Nephron (organoid): ENCODE measurements around the gene THAP12.

Experiments used
- H3K27ac Mint-ChIP-seq, 3 experiments: 2 replicates each; pipeline ENCODE4 v1.8.0; 2020; ENCODE audit warnings: mixed read lengths in 3 of 3, mild to moderate bottlenecking in 2 of 3, moderate library complexity in 1 of 3
- H3K27me3 Mint-ChIP-seq: 2 replicates; pipeline ENCODE4 v1.8.0; 2021; ENCODE audit warnings: low read depth, mild to moderate bottlenecking, moderate library complexity, mixed read lengths
- H3K36me3 Mint-ChIP-seq: 2 replicates; pipeline ENCODE4 v1.8.0; 2020; ENCODE audit warnings: low read depth, mixed read lengths
- H3K4me1 Mint-ChIP-seq: 2 replicates; pipeline ENCODE4 v1.8.0; 2020; ENCODE audit warnings: mixed read lengths
- H3K4me3 Mint-ChIP-seq, 3 experiments: 2 replicates each; pipeline ENCODE4 v1.8.0; 2020; ENCODE audit warnings: mild to moderate bottlenecking in 3 of 3, mixed read lengths in 3 of 3, moderate library complexity in 2 of 3
- H3K9me3 Mint-ChIP-seq: 2 replicates; pipeline ENCODE4 v1.8.0; 2020; ENCODE audit warnings: mixed read lengths
- CTCF ChIP-seq, 3 experiments: fragments of 200-600 bp; sonication (generic); IDR thresholded peaks; one replicate each; pipeline ENCODE4 v1.5.0; 2021; ENCODE audit warnings: antibody characterized with exemption in 3 of 3; ENCODE audit not compliant: unreplicated experiment in 3 of 3

Gene THAP12

GRCh38 chr11:76380977-76381719, at the start of gene THAP12, which contains the start of gene GVQW3:
Gene THAP12, minus strand, starts transcription at chr11:76381132. Its CDS starts 296 bp downstream, at chr11:76380836.
Gene GVQW3, plus strand, starts transcription at chr11:76381323. Its CDS starts 506 bp downstream, at chr11:76381829.
- peak within 1 kb of the TSS; percentile 94 to 98 (median 94) for H3K4me3 Mint-ChIP-seq
- H3K27ac Mint-ChIP-seq = peak within 1 kb of the TSS; percentile 81 to 95 (median 94)
- H3K9me3 Mint-ChIP-seq = no peaks in the 10 kb centered on the region
- H3K27me3 Mint-ChIP-seq = no peaks in the 10 kb centered on the region
- no peak for TF ChIP-seq CTCF (IDR thresholded peaks at IDR 0.05; ENCODE audit: unreplicated experiment in 3 of 3)
- H3K4me1 Mint-ChIP-seq = peaks cover 40% of the 10 kb centered on the region
- peaks cover 24% of the 10 kb centered on the region for H3K36me3 Mint-ChIP-seq

- Mint-ChIP-seq H3K27ac (peak overlapping the region in 1 of 3 experiments; percentile 4), H3K36me3 (no peaks in the 10 kb centered on the region), H3K4me1 (peaks cover 13% of the 10 kb centered on the region), H3K9me3 (no peaks in the 10 kb centered on the region), H3K27me3 (peaks cover 6% of the 10 kb centered on the region), H3K4me3 (no peak overlapping the region)
- no peak for TF ChIP-seq CTCF (IDR thresholded peaks at IDR 0.05; ENCODE audit: unreplicated experiment in 3 of 3)
Observed at GRCh38 chr11:76426660-76427059, 45.7 kb upstream of the THAP12 start.

GRCh38 chr11:76424891-76425290, 44.0 kb upstream of the THAP12 start:
- Mint-ChIP-seq H3K27ac (no peak overlapping the region), H3K4me3 (no peak overlapping the region), H3K27me3 (peaks cover 6% of the 10 kb centered on the region), H3K9me3 (no peaks in the 10 kb centered on the region), H3K36me3 (no peaks in the 10 kb centered on the region), H3K4me1 (peaks cover 13% of the 10 kb centered on the region)
- TF ChIP-seq CTCF (IDR thresholded peaks at IDR 0.05; ENCODE audit: unreplicated experiment in 3 of 3) = no peak

GRCh38 chr11:76424379-76424778, 43.4 kb upstream of the THAP12 start:
- Mint-ChIP-seq H3K9me3 (peaks cover 1% of the 10 kb centered on the region), H3K4me3 (no peak overlapping the region), H3K4me1 (peaks cover 13% of the 10 kb centered on the region), H3K27ac (no peak overlapping the region), H3K27me3 (peaks cover 6% of the 10 kb centered on the region), H3K36me3 (no peaks in the 10 kb centered on the region)
- no peak for TF ChIP-seq CTCF (IDR thresholded peaks at IDR 0.05; ENCODE audit: unreplicated experiment in 3 of 3)

GRCh38 chr11:76419896-76420295, 39.0 kb upstream of the THAP12 start:
- no peak overlapping the region for H3K27ac Mint-ChIP-seq
- H3K4me3 Mint-ChIP-seq = no peak overlapping the region
- peaks cover 4% of the 10 kb centered on the region for H3K9me3 Mint-ChIP-seq
- no peaks in the 10 kb centered on the region for H3K36me3 Mint-ChIP-seq
- peaks cover 6% of the 10 kb centered on the region for H3K27me3 Mint-ChIP-seq
- no peak for TF ChIP-seq CTCF (IDR thresholded peaks at IDR 0.05; ENCODE audit: unreplicated experiment in 3 of 3)
- no peaks in the 10 kb centered on the region for H3K4me1 Mint-ChIP-seq

- Mint-ChIP-seq H3K27me3 (peaks cover 13% of the 10 kb centered on the region), H3K4me1 (peaks cover 26% of the 10 kb centered on the region), H3K36me3 (no peaks in the 10 kb centered on the region), H3K27ac (no peak overlapping the region), H3K9me3 (peaks cover 4% of the 10 kb centered on the region), H3K4me3 (no peak overlapping the region)
- TF ChIP-seq CTCF (IDR thresholded peaks at IDR 0.05; ENCODE audit: unreplicated experiment in 3 of 3) = no peak
Observed at GRCh38 chr11:76415073-76415472, 34.1 kb upstream of the THAP12 start.
